Ishikawa (cell line): ENCODE results near the gene RPS25.
A peak's percentile ranks its signal among the peaks of the same experiment; 100 is the strongest.

Source experiments
- CEBPB ChIP-seq: IDR thresholded peaks from 2 replicates; pipeline ENCODE4 v1.6.1; 2012
- CREB1 ChIP-seq: IDR thresholded peaks from 2 replicates; pipeline ENCODE4 v1.6.1; 2012; ENCODE audit warnings: low read depth
- EGR1 ChIP-seq: IDR thresholded peaks from 2 replicates; pipeline ENCODE4 v1.6.1; 2012
- EP300 ChIP-seq: IDR thresholded peaks from 2 replicates; pipeline ENCODE4 v1.6.1; 2012; ENCODE audit warnings: borderline replicate concordance
- FOXM1 ChIP-seq: IDR thresholded peaks from 2 replicates; pipeline ENCODE4 v1.6.1; 2012; ENCODE audit warnings: low read depth, borderline replicate concordance
- MAX ChIP-seq: IDR thresholded peaks from 2 replicates; pipeline ENCODE4 v1.6.1; 2012
- NFIC ChIP-seq: IDR thresholded peaks from 2 replicates; pipeline ENCODE4 v1.6.1; 2012
- RAD21 ChIP-seq: IDR thresholded peaks from 2 replicates; pipeline ENCODE4 v1.6.1; 2012; ENCODE audit warnings: low read depth
- TAF1 ChIP-seq: IDR thresholded peaks from 2 replicates; pipeline ENCODE4 v1.6.1; 2012; ENCODE audit warnings: low read depth, mild to moderate bottlenecking
- TCF12 ChIP-seq: IDR thresholded peaks from 2 replicates; pipeline ENCODE4 v1.6.1; 2012; ENCODE audit warnings: low read depth
- TEAD4 ChIP-seq: IDR thresholded peaks from 2 replicates; pipeline ENCODE4 v1.6.1; 2012
- YY1 ChIP-seq: IDR thresholded peaks from 2 replicates; pipeline ENCODE4 v1.6.1; 2012; ENCODE audit warnings: low read depth
- ZBTB7A ChIP-seq: IDR thresholded peaks from 2 replicates; pipeline ENCODE4 v1.6.1; 2012; ENCODE audit warnings: low read depth
- TF ChIP-seq, protein P1 (sequence below): IDR thresholded peaks from 2 replicates; pipeline ENCODE4 v1.6.1; 2012
- TF ChIP-seq, protein P2 (sequence below): IDR thresholded peaks from 2 replicates; pipeline ENCODE4 v1.6.1; 2012; ENCODE audit warnings: low read depth, mild to moderate bottlenecking

Gene RPS25

DNA sequence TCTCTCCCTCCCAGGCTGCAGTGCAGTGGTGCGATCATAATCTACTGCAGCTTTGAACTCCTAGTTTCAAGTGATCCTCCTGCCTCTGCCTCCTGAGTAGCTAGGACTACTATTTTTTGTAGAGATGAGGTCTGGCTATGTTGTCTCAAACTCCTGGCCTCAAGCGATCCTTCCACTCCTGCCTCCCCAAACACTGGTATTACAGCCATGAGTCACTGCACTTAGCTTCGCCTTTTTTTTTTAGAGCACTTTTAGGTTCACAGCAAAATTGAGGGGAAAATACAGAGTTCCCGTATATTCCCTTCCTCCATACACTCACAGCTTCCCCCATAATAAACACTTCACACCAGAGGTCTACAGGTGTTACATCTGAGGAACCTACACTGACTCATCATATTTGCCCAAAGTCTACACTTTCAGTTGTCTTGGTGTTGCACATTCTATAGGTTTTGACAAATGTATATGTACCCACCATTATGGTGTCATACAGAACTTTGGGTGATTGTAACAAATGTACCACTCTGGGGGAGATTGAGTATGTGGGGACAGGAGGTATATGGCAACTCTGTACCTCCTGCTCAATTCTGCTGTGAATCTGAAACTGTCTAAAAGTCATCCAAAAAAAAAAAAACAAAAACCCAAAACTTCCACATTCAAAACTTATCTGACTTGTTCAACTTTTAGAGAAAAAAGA, 23.8 kb upstream of the RPS25 start:
- no peak for TF ChIP-seq CREB1
- no peak for TF ChIP-seq FOXM1
- no peak for TF ChIP-seq CEBPB

GRCh38 chr11:119038884-119039283, 20.7 kb upstream of the RPS25 start:
- TF ChIP-seq EP300 (no peak), ZBTB7A (no peak), CEBPB (no peak), TAF1 (no peak)

DNA sequence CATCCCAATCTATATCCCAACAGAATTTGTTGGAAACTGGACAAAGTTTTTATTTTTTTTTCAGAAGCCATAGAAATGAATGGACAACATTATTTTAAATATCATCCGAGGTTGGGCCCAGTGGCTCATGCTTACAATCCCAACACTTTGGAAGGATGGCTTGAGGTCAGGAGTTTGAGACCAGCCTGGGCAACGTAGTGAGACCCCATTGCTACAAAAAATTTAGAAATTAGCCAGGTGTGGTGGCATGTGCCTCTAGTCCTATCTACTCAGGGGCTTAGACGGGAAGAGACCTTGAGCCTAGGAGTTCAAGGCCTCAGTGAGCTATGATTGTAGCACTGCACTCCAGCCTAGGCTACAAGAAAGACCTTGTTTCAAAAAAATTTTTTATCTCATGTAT, 16.7 kb upstream of the RPS25 start:
- no peak for TF ChIP-seq RAD21
- TF ChIP-seq, protein P1, sequence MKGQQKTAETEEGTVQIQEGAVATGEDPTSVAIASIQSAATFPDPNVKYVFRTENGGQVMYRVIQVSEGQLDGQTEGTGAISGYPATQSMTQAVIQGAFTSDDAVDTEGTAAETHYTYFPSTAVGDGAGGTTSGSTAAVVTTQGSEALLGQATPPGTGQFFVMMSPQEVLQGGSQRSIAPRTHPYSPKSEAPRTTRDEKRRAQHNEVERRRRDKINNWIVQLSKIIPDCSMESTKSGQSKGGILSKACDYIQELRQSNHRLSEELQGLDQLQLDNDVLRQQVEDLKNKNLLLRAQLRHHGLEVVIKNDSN, result no peak
- no peak for TF ChIP-seq EGR1
- no peak for TF ChIP-seq TEAD4
- TF ChIP-seq CEBPB, result no peak
- TF ChIP-seq EP300, result no peak

DNA sequence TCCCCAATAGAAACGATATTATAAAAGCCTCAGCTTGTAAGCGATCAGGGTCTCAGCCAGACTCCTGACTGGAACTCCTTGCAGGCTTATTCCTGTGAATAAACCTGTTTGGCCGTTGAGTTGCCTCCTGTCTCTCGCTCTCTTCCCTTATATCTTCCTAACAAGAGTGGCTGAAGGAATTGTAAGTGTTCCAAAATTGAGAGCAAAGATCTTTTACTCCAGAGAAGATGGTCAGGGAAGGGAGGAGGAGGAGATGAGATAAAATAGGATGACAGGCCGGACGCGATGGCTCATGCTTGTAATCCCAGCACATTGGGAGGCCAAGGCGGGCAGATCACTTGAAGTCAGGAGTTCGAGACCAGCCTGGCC, 13.8 kb upstream of the RPS25 start:
- TF ChIP-seq TCF12 (no peak), RAD21 (no peak), EGR1 (no peak), CEBPB (no peak), CREB1 (no peak)
- TF ChIP-seq, protein P1, result no peak

DNA sequence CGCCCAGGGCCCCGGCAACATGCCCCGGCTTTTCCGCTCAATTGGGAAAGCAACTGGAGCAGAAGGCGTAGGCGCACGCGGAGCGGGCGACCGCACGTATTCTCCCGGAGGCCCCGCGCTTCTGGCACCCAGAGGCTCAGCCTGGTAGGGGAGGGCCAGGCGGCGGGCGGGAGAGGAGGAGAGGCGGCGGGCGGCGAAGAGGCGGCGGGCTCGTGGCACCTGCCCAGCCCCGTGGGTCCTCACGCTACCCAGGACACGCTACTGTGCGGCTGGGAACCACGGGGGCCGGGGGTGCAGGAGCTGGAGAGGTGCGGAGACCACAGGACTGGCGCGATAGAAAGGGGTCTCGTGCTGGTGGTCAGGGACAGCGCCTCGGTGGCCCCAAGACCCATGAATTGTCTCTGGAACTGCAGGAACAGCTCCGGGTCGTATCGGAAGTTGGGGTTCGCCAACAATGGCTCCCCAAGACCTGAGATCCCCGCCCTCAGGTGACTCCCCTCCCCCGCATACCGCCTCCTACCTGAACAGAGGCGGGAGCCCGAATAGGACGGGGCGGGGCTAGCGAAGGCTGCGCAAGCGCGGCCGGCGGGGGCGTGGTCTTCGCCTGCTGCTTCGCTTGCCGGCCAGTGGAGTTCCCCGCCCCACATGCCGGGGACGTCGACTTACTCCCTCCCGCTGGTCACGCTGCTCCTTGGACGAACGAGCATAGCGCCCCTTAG, 12.3 kb upstream of the RPS25 start, which contains the start of gene SLC37A4:
Gene SLC37A4, minus strand, starts transcription at position 549 of the 719 bp plus-strand sequence.
- TF ChIP-seq RAD21 (peak; percentile 61), CEBPB (no peak), NFIC (peak; percentile 20; the same call in 1 of the 2 replicates), MAX (peak; percentile 99), TAF1 (peak; percentile 71), FOXM1 (no peak), YY1 (peak; percentile 39; the same call in 1 of the 2 replicates), EGR1 (peak; percentile 81), EP300 (peak; percentile 20; the same call in 1 of the 2 replicates), TEAD4 (peak; percentile 59; the same call in 1 of the 2 replicates), ZBTB7A (peak; percentile 27; the same call in 1 of the 2 replicates), TCF12 (peak; percentile 13; the same call in 1 of the 2 replicates)
- TF ChIP-seq, protein P1, result peak; percentile 71
- TF ChIP-seq, protein P2, sequence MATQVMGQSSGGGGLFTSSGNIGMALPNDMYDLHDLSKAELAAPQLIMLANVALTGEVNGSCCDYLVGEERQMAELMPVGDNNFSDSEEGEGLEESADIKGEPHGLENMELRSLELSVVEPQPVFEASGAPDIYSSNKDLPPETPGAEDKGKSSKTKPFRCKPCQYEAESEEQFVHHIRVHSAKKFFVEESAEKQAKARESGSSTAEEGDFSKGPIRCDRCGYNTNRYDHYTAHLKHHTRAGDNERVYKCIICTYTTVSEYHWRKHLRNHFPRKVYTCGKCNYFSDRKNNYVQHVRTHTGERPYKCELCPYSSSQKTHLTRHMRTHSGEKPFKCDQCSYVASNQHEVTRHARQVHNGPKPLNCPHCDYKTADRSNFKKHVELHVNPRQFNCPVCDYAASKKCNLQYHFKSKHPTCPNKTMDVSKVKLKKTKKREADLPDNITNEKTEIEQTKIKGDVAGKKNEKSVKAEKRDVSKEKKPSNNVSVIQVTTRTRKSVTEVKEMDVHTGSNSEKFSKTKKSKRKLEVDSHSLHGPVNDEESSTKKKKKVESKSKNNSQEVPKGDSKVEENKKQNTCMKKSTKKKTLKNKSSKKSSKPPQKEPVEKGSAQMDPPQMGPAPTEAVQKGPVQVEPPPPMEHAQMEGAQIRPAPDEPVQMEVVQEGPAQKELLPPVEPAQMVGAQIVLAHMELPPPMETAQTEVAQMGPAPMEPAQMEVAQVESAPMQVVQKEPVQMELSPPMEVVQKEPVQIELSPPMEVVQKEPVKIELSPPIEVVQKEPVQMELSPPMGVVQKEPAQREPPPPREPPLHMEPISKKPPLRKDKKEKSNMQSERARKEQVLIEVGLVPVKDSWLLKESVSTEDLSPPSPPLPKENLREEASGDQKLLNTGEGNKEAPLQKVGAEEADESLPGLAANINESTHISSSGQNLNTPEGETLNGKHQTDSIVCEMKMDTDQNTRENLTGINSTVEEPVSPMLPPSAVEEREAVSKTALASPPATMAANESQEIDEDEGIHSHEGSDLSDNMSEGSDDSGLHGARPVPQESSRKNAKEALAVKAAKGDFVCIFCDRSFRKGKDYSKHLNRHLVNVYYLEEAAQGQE, result no peak

GRCh38 chr11:119030029-119030328, 11.8 kb upstream of the RPS25 start:
- TF ChIP-seq EP300, result no peak
- TF ChIP-seq ZBTB7A, result peak; percentile 50; the same call in 1 of the 2 replicates

GRCh38 chr11:119029340-119030028, 11.3 kb upstream of the RPS25 start:
- TF ChIP-seq MAX (no peak), EGR1 (no peak), YY1 (no peak), FOXM1 (no peak), TAF1 (no peak), TEAD4 (no peak), ZBTB7A (no peak), RAD21 (no peak)
